ENCODE results near the gene UFSP2.
A peak's percentile ranks its signal among the peaks of the same experiment; 100 is the strongest.

UFSP2 gene

GRCh38 chr4:185425647-185426352 is at the start of gene UFSP2:
Gene UFSP2, minus strand, starts transcription at chr4:185425964. Its CDS starts 96 bp downstream, at chr4:185425868.
- Histone ChIP-seq H3K9me3 (ENCODE audit: control insufficient read depth, insufficient read depth, low read length) (no peaks in the 10 kb centered on the region), H3K79me2 (ENCODE audit: control insufficient read depth, low read length) (peaks cover 18% of the 10 kb centered on the region), H3K9me2 (replicated peaks; ENCODE audit: control insufficient read depth, low read length) (no peaks in the 10 kb centered on the region), H3K4me3 (ENCODE audit: low read length) (peak within 1 kb of the TSS; percentile 99), H3K36me3 (ENCODE audit: control insufficient read depth, low read length) (peaks cover 14% of the 10 kb centered on the region), H3K4me1 (ENCODE audit: control insufficient read depth, low read length) (peaks cover 20% of the 10 kb centered on the region), H3F3A (ENCODE audit: control insufficient read depth, insufficient read depth) (no peaks in the 10 kb centered on the region), H3K4me2 (ENCODE audit: low read length) (peak within 1 kb of the TSS; percentile 96), H4K20me1 (ENCODE audit: control insufficient read depth, insufficient read depth, low read depth, low read length) (no peaks in the 10 kb centered on the region), H3K27me3 (ENCODE audit: control insufficient read depth, low read length) (no peaks in the 10 kb centered on the region), H3K27ac (ENCODE audit: low read depth, low read length) (peak within 1 kb of the TSS; percentile 70)
- no peak for TF ChIP-seq CTCF (IDR thresholded peaks at IDR 0.05; ENCODE audit: low read depth, low read length, poor library complexity, severe bottlenecking)

- peaks cover 8% of the 10 kb centered on the region; the same call in 1 of the 2 replicates for H3F3A ChIP-seq (ENCODE audit: control insufficient read depth, insufficient read depth)
- no peak overlapping the region for H3K4me3 ChIP-seq (ENCODE audit: low read length)
- peaks cover 35% of the 10 kb centered on the region for H3K27me3 ChIP-seq (ENCODE audit: control insufficient read depth, low read length)
- no peak overlapping the region for H3K4me2 ChIP-seq (ENCODE audit: low read length)
- H3K9me3 ChIP-seq (ENCODE audit: control insufficient read depth, insufficient read depth, low read length) = no peaks in the 10 kb centered on the region
- H3K36me3 ChIP-seq (ENCODE audit: control insufficient read depth, low read length) = no peaks in the 10 kb centered on the region
- TF ChIP-seq CTCF (IDR thresholded peaks at IDR 0.05; ENCODE audit: low read depth, low read length, poor library complexity, severe bottlenecking) (no peak), EZH2phosphoT487 (IDR thresholded peaks at IDR 0.05; ENCODE audit: borderline replicate concordance, low read length) (no peak)
- no peak overlapping the region for H3K27ac ChIP-seq (ENCODE audit: low read depth, low read length)
- no peaks in the 10 kb centered on the region for H3K9me2 ChIP-seq (replicated peaks; ENCODE audit: control insufficient read depth, low read length)
- H3K4me1 ChIP-seq (ENCODE audit: control insufficient read depth, low read length) = peaks cover 15% of the 10 kb centered on the region
- no peaks in the 10 kb centered on the region; the same call in 1 of the 2 replicates for H4K20me1 ChIP-seq (ENCODE audit: control insufficient read depth, insufficient read depth, low read depth, low read length)
- H3K79me2 ChIP-seq (ENCODE audit: control insufficient read depth, low read length) = no peaks in the 10 kb centered on the region
Measured at GRCh38 chr4:185473247-185473646, 47.5 kb upstream of the UFSP2 start.

- peaks cover 38% of the 10 kb centered on the region for H3K27me3 ChIP-seq (ENCODE audit: control insufficient read depth, low read length)
- H3K4me3 ChIP-seq (ENCODE audit: low read length) = peak overlapping the region; percentile 81
- peaks cover 8% of the 10 kb centered on the region; the same call in 1 of the 2 replicates for H3F3A ChIP-seq (ENCODE audit: control insufficient read depth, insufficient read depth)
Measured at GRCh38 chr4:185472103-185472542, 46.4 kb upstream of the UFSP2 start.

More at GRCh38 chr4:185472103-185472542, 46.4 kb upstream of the UFSP2 start:
- Histone ChIP-seq H4K20me1 (ENCODE audit: control insufficient read depth, insufficient read depth, low read depth, low read length) (no peaks in the 10 kb centered on the region; the same call in 1 of the 2 replicates), H3K4me1 (ENCODE audit: control insufficient read depth, low read length) (peaks cover 15% of the 10 kb centered on the region), H3K9me3 (ENCODE audit: control insufficient read depth, insufficient read depth, low read length) (no peaks in the 10 kb centered on the region), H3K79me2 (ENCODE audit: control insufficient read depth, low read length) (no peaks in the 10 kb centered on the region), H3K4me2 (ENCODE audit: low read length) (peak overlapping the region; percentile 95), H3K9me2 (replicated peaks; ENCODE audit: control insufficient read depth, low read length) (no peaks in the 10 kb centered on the region), H3K27ac (ENCODE audit: low read depth, low read length) (no peak overlapping the region), H3K36me3 (ENCODE audit: control insufficient read depth, low read length) (no peaks in the 10 kb centered on the region)
- TF ChIP-seq CTCF (IDR thresholded peaks at IDR 0.05; ENCODE audit: low read depth, low read length, poor library complexity, severe bottlenecking) (no peak), EZH2phosphoT487 (IDR thresholded peaks at IDR 0.05; ENCODE audit: borderline replicate concordance, low read length) (no peak)
